IPS-NIHi11 (cell line): ENCODE measurements around the gene VIPR2.
A peak's percentile ranks its signal among the peaks of the same experiment; 100 is the strongest.

Experiments
- DNase-seq: peaks from one replicate; pipeline ENCODE4 v3.0.0; 2012; ENCODE audit warnings: mixed read lengths, low spot score

Gene VIPR2

DNA sequence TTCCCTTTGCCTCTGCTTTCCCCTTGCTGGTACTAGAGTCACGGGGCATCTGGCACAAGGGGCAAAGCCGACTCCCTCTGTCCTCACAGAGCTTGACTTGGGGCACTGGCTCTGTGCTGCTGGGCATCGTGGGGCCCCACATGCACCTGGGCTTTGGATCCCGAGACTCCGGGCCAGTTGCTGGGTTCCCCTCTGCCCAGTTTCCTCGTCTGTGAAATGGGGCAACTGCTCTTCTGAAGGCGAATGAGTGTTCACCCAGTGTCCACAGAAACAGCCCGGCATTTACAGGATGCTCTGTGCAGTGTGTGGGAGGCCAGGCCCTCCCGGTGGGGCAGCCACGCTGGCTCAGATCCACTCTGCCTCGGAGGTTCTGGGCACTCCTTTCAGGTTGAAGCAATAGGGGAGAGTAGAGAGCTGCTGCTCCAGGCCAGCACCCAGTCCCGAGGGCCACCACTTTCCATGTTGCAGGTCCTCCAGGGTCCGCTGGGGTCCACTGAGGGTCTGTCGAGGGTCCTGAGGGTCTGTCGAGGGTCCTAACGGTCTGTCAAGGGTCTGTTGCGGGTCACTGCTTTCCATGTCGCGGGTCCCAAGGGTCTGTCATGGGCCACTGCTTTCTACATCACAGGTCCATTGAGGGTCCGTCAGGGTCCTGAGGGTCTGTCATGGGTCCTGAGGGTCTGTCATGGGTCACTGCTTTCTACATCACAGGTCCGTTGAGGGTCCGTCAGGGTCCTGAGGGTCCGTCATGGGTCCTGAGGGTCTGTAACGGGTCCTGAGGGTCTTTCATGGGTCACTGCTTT, 103.6 kb downstream of the VIPR2 start:
- no peak for DNase-seq

DNA sequence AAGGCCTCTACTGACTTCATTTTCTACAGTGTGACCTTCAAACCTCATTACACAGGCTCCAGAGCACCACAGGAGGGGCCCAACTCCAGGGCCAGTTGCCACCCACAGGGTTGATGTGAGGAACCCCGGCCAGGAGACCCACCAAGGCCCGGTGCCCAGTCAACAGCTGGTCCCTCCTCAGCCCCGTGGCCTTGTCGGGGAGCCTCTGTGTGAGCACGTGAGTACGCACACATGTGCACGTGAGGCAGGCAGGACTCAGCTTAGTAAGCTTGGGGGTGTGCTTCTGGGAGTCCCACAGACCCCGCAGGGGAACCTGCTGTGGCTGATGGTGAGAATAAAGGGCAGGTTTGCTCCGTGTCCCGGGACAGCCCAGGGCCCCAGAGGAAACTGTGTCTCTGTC, 104.5 kb downstream of the VIPR2 start:
- DNase-seq: no peak

DNA sequence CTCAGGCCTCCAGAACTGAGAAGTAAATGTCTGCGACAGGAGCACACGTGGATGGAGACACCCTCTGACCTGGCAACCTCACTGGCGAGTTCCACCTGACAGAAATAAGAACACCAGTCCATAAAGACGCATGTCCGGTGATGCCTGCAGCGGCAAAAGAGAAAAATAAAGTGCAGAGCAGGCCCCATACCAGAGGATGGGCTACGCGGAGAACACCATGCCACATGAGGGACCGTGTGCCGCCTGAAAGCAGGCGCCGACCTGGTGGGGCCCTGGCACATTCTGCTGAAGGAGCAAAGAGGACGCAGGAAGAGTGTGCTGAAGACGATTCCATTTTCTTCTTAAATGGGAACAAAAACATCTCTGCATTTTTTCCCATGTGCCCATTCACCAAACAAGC, 105.0 kb downstream of the VIPR2 start:
- DNase-seq: no peak

DNA sequence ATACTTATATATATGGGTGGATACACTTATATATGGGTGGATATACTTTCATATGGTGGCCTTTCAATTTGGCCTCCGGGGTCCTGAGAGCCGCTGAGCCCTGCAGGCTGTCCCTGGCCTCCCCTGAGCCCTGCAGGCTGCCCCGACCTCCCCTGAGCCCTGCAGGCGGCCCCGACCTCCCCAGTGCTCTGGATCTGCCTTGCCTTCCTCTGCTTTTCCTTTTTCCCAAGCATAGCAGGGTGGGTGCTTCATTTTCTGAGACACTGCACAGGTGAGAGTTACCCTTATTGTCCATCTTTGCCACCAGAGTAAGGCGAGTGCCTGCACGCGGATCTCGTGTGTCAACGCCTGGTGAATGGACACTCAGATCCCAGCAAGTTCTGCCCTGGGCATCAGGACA, 106.6 kb downstream of the VIPR2 start:
- no peak for DNase-seq

DNA sequence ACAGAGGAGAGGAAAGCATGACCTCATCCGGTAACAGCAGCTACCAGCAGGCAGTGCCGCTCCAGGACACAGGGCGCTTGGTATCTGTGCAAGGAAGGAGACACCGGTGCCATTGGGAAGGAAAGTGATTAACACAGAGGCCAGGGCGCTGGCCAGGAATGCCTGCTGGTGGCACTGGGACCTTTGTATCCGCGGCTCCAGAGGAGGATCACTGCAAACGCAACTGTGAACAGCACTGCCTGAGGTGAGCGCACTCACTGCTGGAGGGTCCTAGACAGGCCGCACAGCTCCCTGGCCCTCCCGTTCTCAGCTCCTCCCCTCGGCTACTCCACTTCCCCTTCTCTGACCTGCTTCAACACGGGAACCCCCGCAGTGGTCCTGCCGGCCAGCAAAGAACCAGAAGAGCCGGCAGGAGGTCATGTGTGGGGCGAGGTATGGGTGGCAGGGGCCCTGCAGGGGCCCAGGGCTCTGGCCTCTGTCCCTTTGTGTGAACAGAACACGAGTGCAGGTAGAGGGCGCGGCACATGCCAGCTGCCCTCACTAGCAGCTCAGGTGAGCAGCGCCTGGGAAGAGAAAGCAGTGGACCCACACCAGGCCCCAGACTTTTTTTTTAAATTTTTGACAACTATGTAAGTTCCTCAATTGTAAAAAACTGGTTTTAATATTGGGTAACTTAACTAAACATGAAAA, 107.6 kb downstream of the VIPR2 start:
- DNase-seq: peak; percentile 54

DNA sequence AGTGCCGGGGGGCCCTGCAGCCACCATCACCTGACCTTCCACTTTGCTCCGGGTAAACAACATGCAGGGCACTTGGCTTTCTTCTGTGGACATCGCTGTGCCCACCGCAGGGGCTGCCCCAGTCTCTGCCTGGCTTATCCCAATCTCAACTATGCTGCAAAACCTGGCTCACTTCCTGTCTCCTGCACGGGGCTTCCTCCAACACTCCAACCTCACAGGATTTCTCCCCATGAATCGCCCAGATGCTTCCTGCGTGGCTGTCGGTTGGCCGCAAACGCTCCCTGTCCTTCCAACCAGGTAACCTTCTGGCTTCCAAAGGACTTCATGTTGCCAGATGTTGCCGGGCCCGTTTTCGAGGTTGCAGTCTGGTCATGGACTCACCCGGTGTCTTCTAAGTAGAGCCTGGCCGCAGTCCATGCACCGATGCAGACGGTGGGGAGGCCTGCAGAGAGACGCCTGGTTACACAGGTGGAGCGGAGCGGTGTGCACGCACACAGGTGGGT, 109.0 kb downstream of the VIPR2 start:
- DNase-seq: no peak

DNA sequence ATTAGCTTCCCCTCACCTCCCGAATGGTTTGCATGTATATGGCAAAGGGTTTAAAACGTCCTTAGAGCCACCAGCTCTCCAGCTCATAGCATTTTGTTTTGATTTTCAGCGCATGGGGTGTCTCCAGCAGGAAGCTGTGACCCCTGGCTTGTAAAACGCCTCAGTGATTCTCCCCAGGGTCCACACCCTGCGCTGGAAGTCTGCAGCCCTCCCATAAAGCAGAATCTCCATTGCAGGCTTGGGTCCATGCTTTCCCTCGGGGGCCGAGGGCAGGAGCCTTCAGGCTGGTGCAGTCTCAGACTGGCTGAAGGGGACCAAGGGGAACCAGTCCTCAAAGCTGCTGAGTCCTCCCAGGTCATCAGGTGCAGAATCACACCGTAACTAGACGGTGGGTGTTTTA, 109.7 kb downstream of the VIPR2 start:
- no peak for DNase-seq

DNA sequence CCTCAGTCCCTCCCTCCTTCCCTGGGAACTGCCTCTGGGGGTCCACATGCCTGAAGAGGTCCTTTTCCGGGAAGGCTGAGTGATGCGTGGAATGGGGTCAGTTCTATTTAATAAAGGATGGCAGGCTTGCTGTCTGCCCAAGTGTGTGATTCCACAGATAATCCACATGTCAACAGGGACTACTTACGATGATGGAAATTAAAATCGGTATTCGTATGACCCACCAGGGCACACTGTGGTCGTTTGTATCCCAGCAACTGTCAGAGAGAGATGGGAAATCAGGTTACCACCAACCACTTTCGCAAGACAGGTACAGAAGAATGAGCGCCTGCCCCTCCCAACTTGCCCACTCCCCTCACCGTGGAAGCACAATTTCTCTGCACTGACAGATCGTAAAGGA, 110.3 kb downstream of the VIPR2 start:
- DNase-seq: no peak

DNA sequence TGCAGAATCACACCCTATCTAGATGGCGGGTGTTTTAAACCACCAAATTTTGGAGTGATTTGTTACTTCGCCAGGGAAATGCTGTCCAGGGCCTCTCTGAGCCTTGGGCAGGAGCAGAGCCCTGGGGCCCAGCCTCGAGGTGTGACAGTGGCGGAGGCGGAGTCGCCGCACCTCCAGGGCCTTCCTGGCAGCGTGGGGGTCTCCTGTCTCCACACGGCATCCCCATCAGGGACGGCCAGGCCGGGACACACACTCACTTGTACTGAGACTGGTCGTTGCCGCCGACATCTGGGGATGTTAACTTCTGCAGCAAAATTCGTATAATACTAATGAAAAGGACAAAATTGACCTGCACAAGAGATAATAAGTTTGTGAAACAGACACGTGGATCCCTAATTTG, 110.7 kb downstream of the VIPR2 start:
- no peak for DNase-seq

DNA sequence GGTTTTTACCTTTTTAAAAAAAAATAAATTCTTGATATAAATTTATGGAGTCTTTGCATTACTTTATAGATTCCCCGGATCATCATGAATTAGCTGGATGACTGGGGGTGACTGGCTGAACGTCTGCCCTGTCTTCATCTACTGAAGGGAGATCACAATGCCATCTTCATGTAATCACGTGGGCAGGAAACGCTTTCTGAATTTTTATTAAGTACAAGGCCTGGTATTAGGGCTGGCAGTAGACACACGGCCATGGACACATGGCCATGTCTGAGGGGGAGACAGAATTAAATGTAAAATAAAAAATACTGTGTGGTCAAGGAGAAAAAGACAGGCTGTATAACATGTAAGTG, 111.2 kb downstream of the VIPR2 start:
- DNase-seq: no peak

DNA sequence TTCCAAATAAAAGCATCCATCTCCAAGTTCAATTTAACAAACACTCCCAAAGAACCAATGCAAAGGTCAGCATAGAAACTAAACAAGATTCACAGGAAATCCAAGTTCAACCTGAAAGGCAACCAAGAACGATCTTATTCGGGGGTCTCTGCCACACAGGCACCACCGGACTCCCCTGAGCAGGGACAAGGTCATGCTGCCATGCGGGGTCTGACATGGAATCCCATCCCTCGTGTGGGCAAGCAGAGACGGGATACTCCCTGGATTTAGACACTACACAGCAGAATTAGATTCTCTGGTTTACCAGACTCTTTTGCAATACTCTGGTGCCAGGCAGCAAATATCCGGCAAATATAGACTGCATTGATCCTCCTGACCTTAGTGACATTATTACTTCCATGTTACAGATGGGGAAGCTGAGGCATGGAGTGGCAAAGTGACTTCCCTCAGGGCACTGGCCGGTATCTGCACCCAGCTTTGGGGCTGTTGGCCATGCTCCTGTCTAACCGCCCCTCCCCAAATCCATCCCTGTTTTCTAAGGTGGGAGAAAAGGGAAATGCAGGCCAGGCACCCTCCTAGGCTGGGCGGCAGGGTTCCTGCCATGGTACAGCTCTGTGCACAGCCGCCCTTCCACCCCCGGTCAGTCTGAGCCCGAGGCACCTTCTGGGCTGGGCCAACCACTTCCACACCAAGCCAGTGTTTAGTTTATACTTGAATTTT, 111.8 kb downstream of the VIPR2 start:
- DNase-seq: no peak

DNA sequence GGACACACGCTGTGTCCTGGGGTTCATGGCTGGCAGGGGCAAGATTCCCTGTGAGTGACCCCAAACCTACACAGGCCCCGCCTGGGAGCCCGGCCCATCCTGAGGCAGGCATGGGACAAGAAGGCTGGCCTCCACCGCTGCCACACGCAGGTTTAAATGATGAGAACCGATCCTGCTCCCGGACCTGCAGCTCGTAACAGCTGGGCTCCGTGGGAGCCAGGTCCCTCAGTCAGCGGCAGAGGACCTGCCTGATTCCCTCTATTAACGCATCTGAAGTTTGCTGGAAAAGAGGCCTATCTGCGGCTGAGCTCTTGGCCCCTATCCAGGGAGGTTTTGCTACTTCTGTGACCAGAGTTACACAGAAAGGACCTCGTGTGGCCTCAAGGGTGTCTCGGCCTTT, 112.3 kb downstream of the VIPR2 start:
- no peak for DNase-seq

DNA sequence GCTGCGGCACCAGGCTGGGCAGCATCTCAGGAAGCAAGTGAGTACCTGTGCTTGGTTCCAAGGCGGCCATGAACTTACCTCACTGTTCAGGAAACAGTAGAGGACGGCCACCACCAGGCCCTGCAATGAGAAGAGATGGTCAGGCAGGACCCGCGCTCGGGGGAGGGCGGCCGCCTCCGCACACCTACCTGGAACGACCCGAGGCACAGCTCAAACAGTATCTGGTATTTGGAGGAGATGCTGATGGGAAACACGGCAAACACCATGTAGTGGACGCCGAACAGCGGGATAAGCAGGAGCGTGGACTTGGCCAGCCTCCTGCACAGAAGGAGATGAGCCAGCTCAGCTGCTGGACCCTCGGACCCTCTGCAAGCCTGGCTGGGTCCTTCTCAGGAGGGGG, 112.9 kb downstream of the VIPR2 start:
- no peak for DNase-seq

DNA sequence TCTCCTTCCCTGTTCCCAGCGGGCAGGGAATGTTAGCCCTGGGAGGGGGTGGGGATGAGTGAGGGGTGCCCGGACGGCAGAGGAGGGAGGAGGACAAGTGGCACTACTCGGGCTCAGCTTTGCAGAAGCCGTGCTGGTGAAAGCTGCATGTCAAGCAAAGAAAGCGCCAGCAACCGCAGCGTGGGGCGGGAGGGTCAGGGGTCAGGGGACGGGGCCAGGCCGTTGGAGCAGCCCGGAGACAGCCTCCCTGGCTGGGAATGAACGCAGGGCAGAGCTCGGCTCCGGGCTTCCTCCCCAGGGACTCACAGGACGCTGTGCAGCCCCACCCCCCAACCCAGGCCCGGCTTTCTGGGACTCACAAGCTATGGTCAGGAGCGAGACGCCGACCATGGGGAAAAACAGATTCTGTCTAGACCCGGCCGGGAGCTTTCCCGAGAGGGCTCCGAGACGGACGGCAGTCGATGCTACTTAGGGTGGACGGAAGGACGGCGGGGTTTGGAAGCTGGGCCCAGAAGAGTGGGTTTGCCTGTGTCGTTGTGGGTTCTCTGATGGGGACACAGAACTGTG, 113.4 kb downstream of the VIPR2 start:
- DNase-seq: peak; percentile 43

DNA sequence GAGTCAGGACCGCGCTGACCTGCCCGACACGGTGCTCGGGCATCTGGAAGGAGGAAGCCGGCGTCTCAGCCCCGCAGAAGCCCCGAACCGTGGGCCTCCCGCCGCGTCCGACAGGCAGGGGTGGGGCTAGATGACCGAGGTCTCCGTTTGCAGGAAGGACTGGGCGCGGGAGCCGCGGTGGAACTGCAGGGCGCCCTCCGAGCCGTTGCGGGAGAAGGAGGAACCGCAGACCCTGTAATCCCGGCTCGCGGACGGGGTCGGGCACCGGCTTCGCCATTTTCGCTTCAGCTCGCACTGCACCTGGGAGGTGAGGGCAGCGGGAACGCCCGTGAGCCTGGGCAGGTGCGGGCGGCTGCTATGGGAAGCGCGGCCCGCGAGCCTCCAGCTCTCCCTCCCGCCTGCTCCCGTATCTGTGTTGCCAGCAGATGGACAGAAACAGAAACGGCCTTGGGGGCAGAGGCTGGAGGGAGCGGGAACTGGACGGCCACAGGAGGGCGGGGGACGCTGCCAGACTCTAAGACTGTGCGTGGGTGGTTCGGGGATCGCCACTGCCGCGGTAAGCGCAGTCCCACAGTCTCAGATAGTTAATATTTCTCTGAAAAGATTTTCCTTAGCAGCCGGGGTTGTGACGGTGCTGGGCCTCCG, 114.1 kb downstream of the VIPR2 start:
- DNase-seq: peak; percentile 85

DNA sequence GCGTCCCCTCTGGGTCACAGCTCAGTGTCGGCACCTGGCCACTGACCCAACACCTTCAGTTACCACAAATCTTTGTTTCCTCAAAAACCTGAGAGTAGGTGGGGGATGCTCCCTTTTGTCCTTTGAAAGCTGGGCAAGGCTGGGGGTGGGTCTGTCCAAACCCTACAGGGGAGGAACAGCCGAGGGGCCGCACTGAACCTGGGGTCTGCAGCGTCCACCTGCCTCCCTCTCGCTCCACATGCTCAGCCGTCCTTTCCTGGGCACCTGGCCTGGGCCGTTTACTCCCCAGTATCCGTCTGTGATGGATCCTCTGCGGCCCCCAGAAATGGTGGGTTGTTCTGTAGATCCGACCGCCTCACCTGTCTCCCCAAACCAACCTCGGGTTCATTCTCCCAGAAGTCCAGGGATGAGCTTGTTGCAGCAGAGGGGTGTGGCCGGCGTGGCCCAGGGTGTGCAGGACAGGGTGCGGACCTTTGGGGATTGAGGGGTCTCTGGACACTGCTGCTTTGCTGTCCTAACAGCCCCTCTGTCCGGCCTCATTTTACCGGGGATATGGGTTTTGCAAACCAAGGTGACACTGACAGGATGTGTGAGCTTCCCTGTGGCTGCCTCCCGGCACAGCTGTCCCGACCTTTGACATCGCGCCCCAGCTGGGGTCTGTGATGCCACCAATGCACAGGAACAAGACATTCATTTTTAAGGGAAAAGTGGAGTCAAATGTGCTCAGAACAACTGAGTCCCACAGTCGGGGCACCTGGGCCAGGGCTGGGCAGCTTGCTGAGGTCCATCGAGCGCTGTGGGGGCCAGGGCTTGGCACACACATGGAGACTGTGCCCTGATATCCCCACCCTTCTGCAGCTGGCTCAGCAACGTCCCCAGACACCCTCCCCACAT, 115.9 kb downstream of the VIPR2 start:
- DNase-seq: no peak

DNA sequence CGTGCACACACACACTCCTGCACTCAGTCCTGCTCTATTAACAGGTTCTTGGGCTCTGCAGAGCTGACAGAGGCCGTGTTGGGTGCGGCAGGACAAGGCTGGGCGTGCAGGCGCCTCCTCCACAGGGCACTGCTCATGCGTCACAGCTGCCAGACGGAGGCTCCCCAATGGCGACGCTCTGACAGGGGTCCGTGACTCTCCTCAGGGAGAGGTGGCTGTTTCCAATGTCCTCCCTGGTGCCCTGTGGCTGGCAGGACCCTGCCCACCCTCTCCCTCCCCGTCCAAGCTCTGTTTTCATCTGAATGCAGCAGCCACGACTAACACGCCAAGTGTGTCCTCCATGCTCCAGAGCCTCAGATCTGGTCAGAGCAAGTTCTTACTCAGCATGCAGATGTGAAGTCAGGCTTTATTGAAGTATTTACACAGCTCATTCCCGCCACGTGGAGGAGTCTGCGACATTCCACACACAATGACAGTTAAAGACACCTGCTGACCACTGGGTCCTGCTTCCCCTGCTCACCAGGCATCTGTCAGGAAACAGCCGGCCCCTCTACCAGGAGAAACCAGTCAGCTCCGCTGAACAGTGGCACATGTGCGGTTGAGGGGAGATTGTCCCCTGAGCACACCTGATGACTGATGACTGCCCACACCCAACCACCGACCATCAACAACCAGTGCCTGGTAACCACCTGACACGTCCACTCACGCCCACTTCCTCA, 116.7 kb downstream of the VIPR2 start:
- DNase-seq: no peak

DNA sequence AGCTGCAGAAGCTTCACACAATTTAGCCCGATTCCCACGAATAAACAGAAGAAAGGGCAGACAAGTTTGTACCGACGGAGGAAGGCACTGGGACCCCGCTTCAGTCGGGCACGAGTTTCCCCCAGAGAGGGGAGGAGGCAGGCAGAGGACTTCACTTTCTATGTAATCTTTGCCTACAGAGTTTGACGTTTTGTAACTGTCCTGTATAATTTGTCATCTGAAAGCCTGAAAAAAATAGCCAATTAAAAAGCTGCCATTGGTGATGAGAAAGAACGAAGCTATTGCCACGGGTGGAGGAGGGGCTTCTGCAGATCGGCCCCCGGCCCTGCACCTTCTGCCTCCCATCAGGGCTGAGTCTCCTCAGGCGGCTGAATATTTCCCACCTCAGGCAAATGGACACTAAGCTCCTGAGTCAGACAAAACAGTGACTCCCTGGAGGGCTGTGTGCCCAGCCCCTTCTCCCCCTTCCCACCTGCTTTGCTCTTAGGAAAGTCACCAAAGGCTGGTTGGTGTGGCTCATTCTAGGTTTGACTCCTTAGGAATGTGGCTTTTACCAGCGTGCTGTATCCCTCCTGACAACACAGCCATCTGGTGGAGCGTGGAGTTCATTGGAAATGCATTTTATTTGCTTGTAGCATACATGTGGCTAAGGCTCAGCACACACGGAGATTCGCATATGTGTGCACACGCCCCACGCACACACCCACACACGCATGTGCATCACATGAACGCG, 117.4 kb downstream of the VIPR2 start:
- DNase-seq: no peak

DNA sequence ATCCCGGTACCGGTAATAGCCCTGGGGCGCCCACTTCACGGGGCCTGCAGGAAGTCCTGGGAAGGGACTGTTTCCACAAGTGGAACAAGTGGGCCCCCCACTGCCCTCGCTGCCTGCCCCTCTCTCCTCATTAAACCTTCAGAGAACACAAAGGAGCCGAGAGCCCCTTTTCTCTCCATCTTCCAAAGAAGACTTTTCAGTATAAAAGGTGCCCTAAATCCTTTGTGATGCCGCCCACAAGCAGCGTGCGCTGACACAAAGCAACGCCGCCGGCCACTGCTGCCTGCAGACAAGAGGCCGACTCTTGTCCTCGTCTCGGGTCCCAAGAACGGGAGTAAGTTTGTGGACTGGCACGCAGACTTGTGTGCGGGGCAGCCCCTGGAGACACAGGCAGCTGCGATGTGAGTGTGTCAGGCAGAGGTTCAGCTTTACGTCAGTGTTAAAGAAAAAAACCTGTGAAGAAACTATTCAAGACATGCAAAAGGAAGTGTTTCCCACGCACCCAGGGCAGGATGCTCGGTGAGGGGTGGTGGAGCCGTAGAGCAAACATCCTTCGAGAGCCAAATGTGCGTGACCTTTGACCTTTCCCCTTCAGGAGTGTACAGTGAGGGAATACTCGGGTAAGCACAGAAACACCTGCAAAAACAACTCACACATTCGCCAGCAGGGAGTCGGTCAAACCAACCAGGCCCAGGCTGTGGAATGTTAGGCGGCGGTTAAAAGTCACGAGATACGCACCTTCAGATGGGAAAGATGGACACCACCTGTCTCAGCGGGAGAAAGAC, 118.2 kb downstream of the VIPR2 start:
- DNase-seq: no peak
